HUES6 (cell line): ENCODE data around the gene USH2A.

Source experiments
- H3K27ac ChIP-seq: 2 replicates; pipeline ENCODE4 v1.7.0; 2013; ENCODE audit warnings: low read depth, mild to moderate bottlenecking, low read length, inconsistent platforms
- H3K27me3 ChIP-seq: 2 replicates; pipeline ENCODE4 v1.6.1; 2013; ENCODE audit warnings: low read length; ENCODE audit not compliant: control insufficient read depth, insufficient read depth
- H3K36me3 ChIP-seq: 2 replicates; pipeline ENCODE4 v1.6.1; 2013; ENCODE audit warnings: low read length; ENCODE audit not compliant: control insufficient read depth, insufficient read depth
- H3K4me1 ChIP-seq: 2 replicates; pipeline ENCODE4 v1.6.1; 2013; ENCODE audit warnings: low read length; ENCODE audit not compliant: control insufficient read depth, insufficient read depth
- H3K4me3 ChIP-seq: 2 replicates; pipeline ENCODE4 v1.5.1; 2013; ENCODE audit warnings: low read depth, low read length
- H3K9ac ChIP-seq: one replicate; pipeline ENCODE4 v1.6.1; 2013; ENCODE audit warnings: mild to moderate bottlenecking, low read length
- H3K9me3 ChIP-seq: 2 replicates; pipeline ENCODE4 v1.6.1; 2013; ENCODE audit warnings: low read depth, low read length; ENCODE audit not compliant: control insufficient read depth, insufficient read depth

USH2A gene

GRCh38 chr1:215605011-215605621, 818.1 kb downstream of the USH2A start:
- Histone ChIP-seq H3K27ac (no peak overlapping the region), H3K9me3 (no peaks in the 10 kb centered on the region), H3K4me3 (no peak overlapping the region), H3K9ac (no peak overlapping the region), H3K36me3 (peaks cover 47% of the 10 kb centered on the region), H3K4me1 (peaks cover 4% of the 10 kb centered on the region), H3K27me3 (no peaks in the 10 kb centered on the region)

GRCh38 chr1:215603319-215603718, 819.9 kb downstream of the USH2A start:
- H3K9ac ChIP-seq: no peak overlapping the region
- no peaks in the 10 kb centered on the region for H3K27me3 ChIP-seq
- H3K9me3 ChIP-seq: no peaks in the 10 kb centered on the region
- no peak overlapping the region for H3K4me3 ChIP-seq
- H3K36me3 ChIP-seq: peaks cover 35% of the 10 kb centered on the region
- H3K4me1 ChIP-seq: peaks cover 14% of the 10 kb centered on the region
- no peak overlapping the region for H3K27ac ChIP-seq

GRCh38 chr1:215601276-215601675, 822.0 kb downstream of the USH2A start:
- H3K4me1 ChIP-seq: peaks cover 14% of the 10 kb centered on the region
- H3K4me3 ChIP-seq: no peak overlapping the region
- H3K9me3 ChIP-seq: no peaks in the 10 kb centered on the region
- no peak overlapping the region for H3K27ac ChIP-seq
- H3K36me3 ChIP-seq: peaks cover 44% of the 10 kb centered on the region
- no peaks in the 10 kb centered on the region for H3K27me3 ChIP-seq
- H3K9ac ChIP-seq: no peak overlapping the region

GRCh38 chr1:215600867-215601266, 822.4 kb downstream of the USH2A start:
- no peaks in the 10 kb centered on the region for H3K9me3 ChIP-seq
- no peaks in the 10 kb centered on the region for H3K27me3 ChIP-seq
- H3K9ac ChIP-seq: no peak overlapping the region
- H3K4me3 ChIP-seq: no peak overlapping the region
- peaks cover 14% of the 10 kb centered on the region for H3K4me1 ChIP-seq
- H3K27ac ChIP-seq: no peak overlapping the region
- peaks cover 48% of the 10 kb centered on the region for H3K36me3 ChIP-seq

- H3K4me1 ChIP-seq: peaks cover 14% of the 10 kb centered on the region
These were observed 822.9 kb downstream of the USH2A start for GRCh38 chr1:215600258-215600792.

GRCh38 chr1:215599418-215600074, 823.7 kb downstream of the USH2A start:
- Histone ChIP-seq H3K36me3 (peaks cover 50% of the 10 kb centered on the region), H3K27me3 (no peaks in the 10 kb centered on the region), H3K9me3 (no peaks in the 10 kb centered on the region), H3K4me1 (peaks cover 19% of the 10 kb centered on the region), H3K4me3 (no peak overlapping the region), H3K27ac (peak overlapping the region; percentile 10; the same call in 1 of the 2 replicates), H3K9ac (no peak overlapping the region)

More at GRCh38 chr1:215600258-215600792, 822.9 kb downstream of the USH2A start:
- H3K9me3 ChIP-seq: no peaks in the 10 kb centered on the region
- peak overlapping the region; percentile 10; the same call in 1 of the 2 replicates for H3K27ac ChIP-seq
- no peaks in the 10 kb centered on the region for H3K27me3 ChIP-seq
- peaks cover 49% of the 10 kb centered on the region for H3K36me3 ChIP-seq
- no peak overlapping the region for H3K4me3 ChIP-seq
- H3K9ac ChIP-seq: no peak overlapping the region

GRCh38 chr1:215597961-215598360, 825.3 kb downstream of the USH2A start:
- peaks cover 19% of the 10 kb centered on the region for H3K4me1 ChIP-seq
- no peak overlapping the region for H3K9ac ChIP-seq
- H3K27ac ChIP-seq: no peak overlapping the region
- no peaks in the 10 kb centered on the region for H3K9me3 ChIP-seq
- no peaks in the 10 kb centered on the region for H3K27me3 ChIP-seq
- H3K36me3 ChIP-seq: peaks cover 38% of the 10 kb centered on the region
- H3K4me3 ChIP-seq: no peak overlapping the region

- H3K9me3 ChIP-seq: no peaks in the 10 kb centered on the region
- H3K4me3 ChIP-seq: no peak overlapping the region
- H3K36me3 ChIP-seq: peaks cover 38% of the 10 kb centered on the region
- H3K4me1 ChIP-seq: peaks cover 15% of the 10 kb centered on the region
- H3K27me3 ChIP-seq: no peaks in the 10 kb centered on the region
- no peak overlapping the region for H3K9ac ChIP-seq
- no peak overlapping the region for H3K27ac ChIP-seq
These were observed 828.0 kb downstream of the USH2A start for GRCh38 chr1:215595231-215595630.

- no peak overlapping the region for H3K9ac ChIP-seq
- no peaks in the 10 kb centered on the region for H3K27me3 ChIP-seq
- no peaks in the 10 kb centered on the region for H3K9me3 ChIP-seq
- H3K4me3 ChIP-seq: no peak overlapping the region
- no peak overlapping the region for H3K27ac ChIP-seq
- H3K36me3 ChIP-seq: peaks cover 38% of the 10 kb centered on the region
- 0 out of 2 replicates have a peak, but pooled peaks cover 9% of the 10 kb centered on the region for H3K4me1 ChIP-seq
These were observed 828.6 kb downstream of the USH2A start for GRCh38 chr1:215594640-215595039.

GRCh38 chr1:215590779-215591491, 832.3 kb downstream of the USH2A start:
- no peaks in the 10 kb centered on the region for H3K9me3 ChIP-seq
- H3K4me1 ChIP-seq: 0 out of 2 replicates have a peak, but pooled peaks cover 5% of the 10 kb centered on the region
- no peak overlapping the region for H3K27ac ChIP-seq
- no peak overlapping the region for H3K4me3 ChIP-seq
- peaks cover 40% of the 10 kb centered on the region for H3K36me3 ChIP-seq
- no peak overlapping the region for H3K9ac ChIP-seq
- no peaks in the 10 kb centered on the region for H3K27me3 ChIP-seq
